GM23338 (cell line): ENCODE results near the gene IFNB1. TPM values are rescaled to one million over a fixed set of nuclear protein-coding genes. Genes with fewer than 3 reads are reported as not detected.

Experiments
- ATAC-seq: fragments of 200-7000 bp; cut with Tn5 transposase; 3 replicates; pipeline ENCODE4 v1.9.1; 2020
- DNase-seq: peaks from one replicate; pipeline ENCODE4 v3.0.0-alpha.2; 2015; ENCODE audit warnings: low spot score
- H2AFZ ChIP-seq: fragments of 200-600 bp; sonication (generic); 2 replicates; pipeline ENCODE4 v1.8.0; 2016; ENCODE audit warnings: antibody characterized with exemption, mild to moderate bottlenecking, moderate library complexity
- H3F3A ChIP-seq: fragments of 200-600 bp; sonication (generic); replicated peaks from 2 replicates; pipeline ENCODE4 v1.8.0; 2017; ENCODE audit warnings: antibody characterized with exemption, mixed run types, low read depth
- H3K27ac ChIP-seq: fragments of 200-600 bp; sonication (generic); 2 replicates; pipeline ENCODE4 v1.6.1; 2016; ENCODE audit warnings: low read depth
- H3K27me3 ChIP-seq: fragments of 200-600 bp; sonication (generic); 2 replicates; pipeline ENCODE4 v1.8.0; 2016; ENCODE audit warnings: mild to moderate bottlenecking, mixed run types, moderate library complexity; ENCODE audit not compliant: insufficient read depth
- H3K36me3 ChIP-seq: fragments of 200-600 bp; sonication (generic); 2 replicates; pipeline ENCODE4 v1.8.0; 2016; ENCODE audit warnings: mild to moderate bottlenecking; ENCODE audit not compliant: insufficient read depth
- H3K4me1 ChIP-seq: fragments of 200-600 bp; sonication (generic); 2 replicates; pipeline ENCODE4 v1.8.0; 2016; ENCODE audit warnings: mild to moderate bottlenecking, moderate library complexity; ENCODE audit not compliant: insufficient read depth
- H3K4me2 ChIP-seq: fragments of 200-600 bp; sonication (generic); 2 replicates; pipeline ENCODE4 v1.7.1; 2017; ENCODE audit warnings: mixed run types
- H3K4me3 ChIP-seq: fragments of 200-600 bp; sonication (generic); 2 replicates; pipeline ENCODE4 v1.6.1; 2016; ENCODE audit warnings: mixed run types
- H3K79me2 ChIP-seq: fragments of 200-600 bp; sonication (generic); replicated peaks from 2 replicates; pipeline ENCODE4 v1.8.0; 2017; ENCODE audit warnings: mild to moderate bottlenecking; ENCODE audit not compliant: insufficient read depth
- H3K9me2 ChIP-seq: fragments of 200-600 bp; sonication (generic); 2 replicates; pipeline ENCODE4 v1.8.0; 2017; ENCODE audit not compliant: insufficient read depth
- H4K20me1 ChIP-seq: fragments of 200-600 bp; sonication (generic); replicated peaks from 2 replicates; pipeline ENCODE4 v1.8.0; 2017; ENCODE audit warnings: mild to moderate bottlenecking; ENCODE audit not compliant: insufficient read depth
- H3K27ac Mint-ChIP-seq: 2 replicates; pipeline ENCODE4 v1.8.0; 2020; ENCODE audit warnings: inconsistent platforms, mild to moderate bottlenecking, moderate library complexity, mixed read lengths
- H3K27me3 Mint-ChIP-seq: 3 replicates; pipeline ENCODE4 v1.8.0; 2022; ENCODE audit warnings: low read depth, mild to moderate bottlenecking, moderate library complexity, mixed read lengths, inconsistent platforms; ENCODE audit not compliant: insufficient read depth, poor library complexity
- H3K36me3 Mint-ChIP-seq: 3 replicates; pipeline ENCODE4 v1.8.0; 2021; ENCODE audit warnings: low read depth, mild to moderate bottlenecking, inconsistent platforms, moderate library complexity, mixed read lengths
- H3K4me1 Mint-ChIP-seq: 3 replicates; pipeline ENCODE4 v1.8.0; 2020; ENCODE audit warnings: mild to moderate bottlenecking, inconsistent platforms, mixed read lengths
- H3K4me3 Mint-ChIP-seq: 3 replicates; pipeline ENCODE4 v1.8.0; 2021; ENCODE audit warnings: moderate library complexity, mild to moderate bottlenecking, inconsistent platforms, mixed read lengths
- H3K9me3 Mint-ChIP-seq: 3 replicates; pipeline ENCODE4 v1.8.0; 2020; ENCODE audit warnings: moderate library complexity, mild to moderate bottlenecking, inconsistent platforms, mixed read lengths
- CTCF ChIP-seq, 2 experiments: fragments of 200-600 bp in 1 of 2; sonication (generic) in 1 of 2; conservative IDR thresholded peaks; 2 replicates each; pipeline versions ENCODE4 v1.5.1 to v1.6.1; 2016 to 2017; ENCODE audit warnings: antibody characterized with exemption in 2 of 2, low read depth in 2 of 2, mild to moderate bottlenecking in 2 of 2, moderate library complexity in 1 of 2
- EZH2 ChIP-seq: fragments of 200-600 bp; sonication (generic); IDR thresholded peaks from one replicate; pipeline ENCODE4 v1.8.0; 2017; ENCODE audit warnings: antibody characterized with exemption, mild to moderate bottlenecking, low read depth; ENCODE audit not compliant: unreplicated experiment
- JUNB ChIP-seq: IDR thresholded peaks from one replicate; pipeline ENCODE4 v1.6.1; 2016; ENCODE audit warnings: antibody characterized with exemption; ENCODE audit not compliant: unreplicated experiment
- NANOG ChIP-seq: IDR thresholded peaks from 2 replicates; pipeline ENCODE4 v1.6.1; 2016; ENCODE audit warnings: antibody characterized with exemption, borderline replicate concordance
- POLR2AphosphoS5 ChIP-seq: IDR thresholded peaks from 2 replicates; pipeline ENCODE4 v1.6.1; 2016; ENCODE audit warnings: antibody characterized with exemption, low read depth
- STAT1 ChIP-seq: IDR thresholded peaks from one replicate; pipeline ENCODE4 v1.6.1; 2016; ENCODE audit warnings: antibody characterized with exemption; ENCODE audit not compliant: unreplicated experiment
- ZNF114 ChIP-seq: fragments of 250-450 bp; sonication (Bioruptor Pico); IDR thresholded peaks from 2 replicates; pipeline ENCODE4 v1.5.0; 2020; ENCODE audit warnings: mild to moderate bottlenecking, moderate library complexity
- ZNF331 ChIP-seq: fragments of 250-450 bp; sonication (Bioruptor Pico); IDR thresholded peaks from 2 replicates; pipeline ENCODE4 v1.5.0; 2020; ENCODE audit warnings: low read depth, mild to moderate bottlenecking, moderate library complexity
- ZNF462 ChIP-seq: fragments of 250-450 bp; sonication (Bioruptor Pico); IDR thresholded peaks from 2 replicates; pipeline ENCODE4 v1.5.0; 2020; ENCODE audit warnings: mild to moderate bottlenecking, moderate library complexity
- polyA plus RNA-seq: library from polyadenylated mRNA; unstranded; fragments of >200 nt; fragmentation: Nextera tagmentation; extraction: Ambion mirVana; gene quantifications from 2 replicates; pipeline ENCODE4 v1.2.1, GENCODE V29; 2016
- total RNA-seq: library from RNA; depleted of rRNA; stranded (reverse); fragments of >200 nt; shearing (Covaris generic); gene quantifications from 2 replicates; pipeline ENCODE4 v1.2.3, GENCODE V29; 2014
- TF ChIP-seq, protein P1 (sequence below): IDR thresholded peaks from one replicate; pipeline ENCODE4 v1.6.1; 2018; ENCODE audit warnings: antibody characterized with exemption; ENCODE audit not compliant: unreplicated experiment

Gene IFNB1
- total and polyA plus RNA-seq, 2 experiments from 2014 or later = not detected

DNA sequence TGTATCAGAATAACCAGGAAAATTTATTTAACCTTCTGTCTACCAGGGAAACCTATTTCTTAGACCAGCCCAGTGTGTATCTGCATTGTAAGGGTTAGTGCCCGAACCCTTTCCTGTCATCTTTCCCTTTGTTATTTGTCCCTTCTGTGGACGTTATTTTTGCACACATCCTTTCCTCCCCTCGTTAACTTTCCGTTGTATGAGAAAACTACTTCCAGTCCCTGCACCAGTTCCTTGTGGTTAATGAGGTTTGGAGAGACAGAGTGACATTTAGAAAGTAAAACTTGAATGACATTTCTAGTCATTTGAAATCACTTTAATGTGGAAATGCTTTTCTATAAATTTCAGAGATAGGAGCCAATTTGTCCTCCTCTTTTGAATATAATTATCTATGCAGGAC is 4.3 kb upstream of the IFNB1 start:
- H3K9me3 Mint-ChIP-seq = peaks cover 9% of the 10 kb centered on the region; the same call in 2 of the 3 replicates
- Histone ChIP-seq H3K27me3 (no peaks in the 10 kb centered on the region), H3K4me2 (no peak overlapping the region), H3F3A (no peaks in the 10 kb centered on the region), H3K36me3 (no peaks in the 10 kb centered on the region), H3K79me2 (no peaks in the 10 kb centered on the region), H4K20me1 (no peaks in the 10 kb centered on the region), H3K4me3 (no peak overlapping the region), H3K4me1 (no peaks in the 10 kb centered on the region), H2AFZ (no peak overlapping the region), H3K27ac (no peak overlapping the region), H3K9me2 (no peaks in the 10 kb centered on the region)
- H3K36me3 Mint-ChIP-seq = peaks cover 9% of the 10 kb centered on the region; the same call in 2 of the 3 replicates
- H3K27me3 Mint-ChIP-seq = no peaks in the 10 kb centered on the region
- DNase-seq = no peak
- no peaks in the 10 kb centered on the region for H3K4me1 Mint-ChIP-seq
- no peak for ATAC-seq
- H3K4me3 Mint-ChIP-seq = no peak overlapping the region
- TF ChIP-seq ZNF331 (no peak), STAT1 (no peak), ZNF462 (CRISPR knock-in tag) (no peak), ZNF114 (no peak), JUNB (no peak), EZH2 (no peak), POLR2AphosphoS5 (no peak), NANOG (no peak), CTCF (conservative IDR thresholded peaks at IDR 0.05; ENCODE audit: low read depth in 2 of 2) (no peak)
- TF ChIP-seq, protein P1, sequence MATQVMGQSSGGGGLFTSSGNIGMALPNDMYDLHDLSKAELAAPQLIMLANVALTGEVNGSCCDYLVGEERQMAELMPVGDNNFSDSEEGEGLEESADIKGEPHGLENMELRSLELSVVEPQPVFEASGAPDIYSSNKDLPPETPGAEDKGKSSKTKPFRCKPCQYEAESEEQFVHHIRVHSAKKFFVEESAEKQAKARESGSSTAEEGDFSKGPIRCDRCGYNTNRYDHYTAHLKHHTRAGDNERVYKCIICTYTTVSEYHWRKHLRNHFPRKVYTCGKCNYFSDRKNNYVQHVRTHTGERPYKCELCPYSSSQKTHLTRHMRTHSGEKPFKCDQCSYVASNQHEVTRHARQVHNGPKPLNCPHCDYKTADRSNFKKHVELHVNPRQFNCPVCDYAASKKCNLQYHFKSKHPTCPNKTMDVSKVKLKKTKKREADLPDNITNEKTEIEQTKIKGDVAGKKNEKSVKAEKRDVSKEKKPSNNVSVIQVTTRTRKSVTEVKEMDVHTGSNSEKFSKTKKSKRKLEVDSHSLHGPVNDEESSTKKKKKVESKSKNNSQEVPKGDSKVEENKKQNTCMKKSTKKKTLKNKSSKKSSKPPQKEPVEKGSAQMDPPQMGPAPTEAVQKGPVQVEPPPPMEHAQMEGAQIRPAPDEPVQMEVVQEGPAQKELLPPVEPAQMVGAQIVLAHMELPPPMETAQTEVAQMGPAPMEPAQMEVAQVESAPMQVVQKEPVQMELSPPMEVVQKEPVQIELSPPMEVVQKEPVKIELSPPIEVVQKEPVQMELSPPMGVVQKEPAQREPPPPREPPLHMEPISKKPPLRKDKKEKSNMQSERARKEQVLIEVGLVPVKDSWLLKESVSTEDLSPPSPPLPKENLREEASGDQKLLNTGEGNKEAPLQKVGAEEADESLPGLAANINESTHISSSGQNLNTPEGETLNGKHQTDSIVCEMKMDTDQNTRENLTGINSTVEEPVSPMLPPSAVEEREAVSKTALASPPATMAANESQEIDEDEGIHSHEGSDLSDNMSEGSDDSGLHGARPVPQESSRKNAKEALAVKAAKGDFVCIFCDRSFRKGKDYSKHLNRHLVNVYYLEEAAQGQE = no peak
- no peak overlapping the region for H3K27ac Mint-ChIP-seq
